Fibroblast of lung (primary cell): ENCODE data around the gene ATL1. TPM values are rescaled to one million over a fixed set of nuclear protein-coding genes. Genes with fewer than 3 reads are reported as not detected.

Source experiments
- DNase-seq, 2 donors: peaks; one replicate each; pipeline versions ENCODE4 v3.0.0 to v3.0.0-alpha.2; 2010; ENCODE audit warnings: low read depth in 2 of 2
- H2AFZ ChIP-seq: 2 replicates; pipeline ENCODE4 v1.5.1; 2012; ENCODE audit warnings: low read length, control low read depth, inconsistent platforms
- H3K27ac ChIP-seq: 2 replicates; pipeline ENCODE4 v1.5.1; 2011; ENCODE audit warnings: low read length, control low read depth; ENCODE audit not compliant: insufficient read depth
- H3K27me3 ChIP-seq: 2 replicates; pipeline ENCODE4 v1.5.1; 2011; ENCODE audit warnings: mild to moderate bottlenecking, low read length; ENCODE audit not compliant: control insufficient read depth, insufficient read depth
- H3K36me3 ChIP-seq: 2 replicates; pipeline ENCODE4 v1.5.1; 2011; ENCODE audit warnings: low read length; ENCODE audit not compliant: control insufficient read depth, insufficient read depth
- H3K4me1 ChIP-seq: 2 replicates; pipeline ENCODE4 v1.5.1; 2011; ENCODE audit warnings: low read length; ENCODE audit not compliant: control insufficient read depth, insufficient read depth; ENCODE audit errors: extremely low read depth
- H3K4me2 ChIP-seq: 2 replicates; pipeline ENCODE4 v1.5.1; 2011; ENCODE audit warnings: low read length, control low read depth; ENCODE audit not compliant: insufficient read depth; ENCODE audit errors: extremely low read depth
- H3K4me3 ChIP-seq, 4 experiments: fragments of 200-600 bp in 1 of 4; sonication (generic) in 1 of 4; replicated peaks in 1 of 4; 2 replicates each; pipeline ENCODE4 v1.5.1; 2011 to 2016; ENCODE audit warnings: low read length in 4 of 4, low read depth in 3 of 4, mild to moderate bottlenecking in 3 of 4, control low read depth in 2 of 4, inconsistent platforms in 1 of 4, mixed read lengths in 1 of 4; ENCODE audit not compliant: insufficient read depth in 1 of 4; ENCODE audit errors: control extremely low read depth in 1 of 4
- H3K79me2 ChIP-seq: 2 replicates; pipeline ENCODE4 v1.5.1; 2012; ENCODE audit warnings: mild to moderate bottlenecking, low read length, inconsistent platforms; ENCODE audit not compliant: control insufficient read depth, insufficient read depth
- H3K9ac ChIP-seq: 2 replicates; pipeline ENCODE4 v1.5.1; 2011; ENCODE audit warnings: mild to moderate bottlenecking, low read length, control low read depth; ENCODE audit not compliant: insufficient read depth
- H3K9me3 ChIP-seq: 2 replicates; pipeline ENCODE4 v1.5.1; 2012; ENCODE audit warnings: low read depth, low read length; ENCODE audit not compliant: control insufficient read depth, insufficient read depth
- H4K20me1 ChIP-seq: 2 replicates; pipeline ENCODE4 v1.5.1; 2011; ENCODE audit warnings: low read length; ENCODE audit not compliant: control insufficient read depth, insufficient read depth; ENCODE audit errors: extremely low read depth
- EZH2 ChIP-seq: IDR thresholded peaks from 2 replicates; pipeline ENCODE4 v1.5.1; 2012; ENCODE audit warnings: low read length, control low read depth, mild to moderate bottlenecking; ENCODE audit errors: missing control alignments
- polyA plus RNA-seq, 2 donors: library from polyadenylated mRNA; depleted of rRNA in 1 of 2; stranded (reverse) in 1 of 2; unstranded in 1 of 2; fragments of >200 nt; gene quantifications; 2 replicates each; pipeline ENCODE4 v1.2.1, GENCODE V29; 2011 to 2012; ENCODE audit warnings: missing spikeins in 1 of 2
- total RNA-seq: library from RNA; depleted of rRNA; stranded (reverse); fragments of >200 nt; gene quantifications from 2 replicates; pipeline ENCODE4 v1.2.1, GENCODE V29; 2014
- TF ChIP-seq, protein P1 (sequence below), 2 donors: IDR thresholded peaks in 1 of 2; conservative IDR thresholded peaks in 1 of 2; 1 replicate in 1 of 2; 2 replicates in 1 of 2; pipeline ENCODE4 v1.5.1; 2011 to 2012; ENCODE audit warnings: low read length in 2 of 2, control low read depth in 1 of 2, inconsistent platforms in 1 of 2, low read depth in 1 of 2, mild to moderate bottlenecking in 1 of 2

Gene ATL1
- total and polyA plus RNA-seq, 2 donors (not counting 1 experiment from before 2014, with no cell fraction given), result 14.9 to 16.2 TPM

GRCh38 chr14:50578433-50578832 is 18.5 kb downstream of the ATL1 start:
- no peaks in the 10 kb centered on the region for H4K20me1 ChIP-seq
- TF ChIP-seq, protein P1, sequence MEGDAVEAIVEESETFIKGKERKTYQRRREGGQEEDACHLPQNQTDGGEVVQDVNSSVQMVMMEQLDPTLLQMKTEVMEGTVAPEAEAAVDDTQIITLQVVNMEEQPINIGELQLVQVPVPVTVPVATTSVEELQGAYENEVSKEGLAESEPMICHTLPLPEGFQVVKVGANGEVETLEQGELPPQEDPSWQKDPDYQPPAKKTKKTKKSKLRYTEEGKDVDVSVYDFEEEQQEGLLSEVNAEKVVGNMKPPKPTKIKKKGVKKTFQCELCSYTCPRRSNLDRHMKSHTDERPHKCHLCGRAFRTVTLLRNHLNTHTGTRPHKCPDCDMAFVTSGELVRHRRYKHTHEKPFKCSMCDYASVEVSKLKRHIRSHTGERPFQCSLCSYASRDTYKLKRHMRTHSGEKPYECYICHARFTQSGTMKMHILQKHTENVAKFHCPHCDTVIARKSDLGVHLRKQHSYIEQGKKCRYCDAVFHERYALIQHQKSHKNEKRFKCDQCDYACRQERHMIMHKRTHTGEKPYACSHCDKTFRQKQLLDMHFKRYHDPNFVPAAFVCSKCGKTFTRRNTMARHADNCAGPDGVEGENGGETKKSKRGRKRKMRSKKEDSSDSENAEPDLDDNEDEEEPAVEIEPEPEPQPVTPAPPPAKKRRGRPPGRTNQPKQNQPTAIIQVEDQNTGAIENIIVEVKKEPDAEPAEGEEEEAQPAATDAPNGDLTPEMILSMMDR (conservative IDR thresholded peaks at IDR 0.05 in 1 of 2, IDR thresholded peaks at IDR 0.05 in 1 of 2; ENCODE audit: low read depth in 1 of 2, low read length in 2 of 2), result no peak
- TF ChIP-seq EZH2, result no peak
- no peaks in the 10 kb centered on the region for H3K27me3 ChIP-seq
- no peaks in the 10 kb centered on the region for H3K79me2 ChIP-seq
- no peaks in the 10 kb centered on the region for H3K9me3 ChIP-seq
- no peak for DNase-seq
- H3K4me3 ChIP-seq, result no peak overlapping the region
- no peak overlapping the region for H3K9ac ChIP-seq
- H3K4me2 ChIP-seq, result no peak overlapping the region
- no peak overlapping the region for H2AFZ ChIP-seq
- H3K27ac ChIP-seq, result no peak overlapping the region
- no peaks in the 10 kb centered on the region for H3K36me3 ChIP-seq
- no peaks in the 10 kb centered on the region for H3K4me1 ChIP-seq

DNA sequence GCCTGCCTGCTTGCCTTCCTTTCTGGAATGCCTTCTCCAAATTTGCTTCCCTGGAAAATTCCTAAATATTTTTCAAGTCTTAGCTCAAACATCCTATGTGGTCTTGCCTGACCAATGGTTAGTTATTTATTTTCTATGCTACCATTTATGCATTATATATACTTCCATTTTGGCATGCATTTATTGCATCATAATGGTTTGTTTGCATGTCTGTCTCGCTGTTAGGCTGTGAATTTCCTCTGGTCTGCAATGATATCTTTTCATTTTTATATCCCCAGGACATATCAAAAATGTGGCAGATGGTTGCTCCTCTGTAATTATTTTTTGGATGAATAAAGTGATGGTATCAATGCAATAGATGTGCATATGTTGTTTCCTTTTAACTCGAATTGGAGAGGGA is 30.5 kb downstream of the ATL1 start:
- Histone ChIP-seq H3K4me1 (no peaks in the 10 kb centered on the region), H3K9me3 (no peaks in the 10 kb centered on the region), H4K20me1 (no peaks in the 10 kb centered on the region), H3K27ac (no peak overlapping the region), H3K4me2 (no peak overlapping the region), H3K79me2 (no peaks in the 10 kb centered on the region), H3K4me3 (no peak overlapping the region), H2AFZ (no peak overlapping the region), H3K9ac (no peak overlapping the region), H3K27me3 (no peaks in the 10 kb centered on the region), H3K36me3 (no peaks in the 10 kb centered on the region)
- DNase-seq, result no peak
- TF ChIP-seq, protein P1 (conservative IDR thresholded peaks at IDR 0.05 in 1 of 2, IDR thresholded peaks at IDR 0.05 in 1 of 2; ENCODE audit: low read depth in 1 of 2, low read length in 2 of 2), result no peak
- TF ChIP-seq EZH2, result no peak

GRCh38 chr14:50594577-50595316 is 34.8 kb downstream of the ATL1 start:
- Histone ChIP-seq H3K9me3 (no peaks in the 10 kb centered on the region), H3K4me1 (no peaks in the 10 kb centered on the region), H3K27ac (no peak overlapping the region), H3K79me2 (no peaks in the 10 kb centered on the region), H3K27me3 (no peaks in the 10 kb centered on the region), H3K9ac (no peak overlapping the region), H3K4me3 (no peak overlapping the region), H4K20me1 (no peaks in the 10 kb centered on the region), H3K36me3 (no peaks in the 10 kb centered on the region), H3K4me2 (no peak overlapping the region), H2AFZ (no peak overlapping the region)
- DNase-seq, result no peak
- no peak for TF ChIP-seq EZH2
- TF ChIP-seq, protein P1 (conservative IDR thresholded peaks at IDR 0.05 in 1 of 2, IDR thresholded peaks at IDR 0.05 in 1 of 2; ENCODE audit: low read depth in 1 of 2, low read length in 2 of 2), result no peak
